ENCODE data around the gene SSH2. TPM values are rescaled to one million over a fixed set of nuclear protein-coding genes. Genes with fewer than 3 reads are reported as not detected.

The SSH2 gene
- total and polyA plus RNA-seq, 2 experiments from 2014 or later, result 8.3 to 18.9 TPM

DNA sequence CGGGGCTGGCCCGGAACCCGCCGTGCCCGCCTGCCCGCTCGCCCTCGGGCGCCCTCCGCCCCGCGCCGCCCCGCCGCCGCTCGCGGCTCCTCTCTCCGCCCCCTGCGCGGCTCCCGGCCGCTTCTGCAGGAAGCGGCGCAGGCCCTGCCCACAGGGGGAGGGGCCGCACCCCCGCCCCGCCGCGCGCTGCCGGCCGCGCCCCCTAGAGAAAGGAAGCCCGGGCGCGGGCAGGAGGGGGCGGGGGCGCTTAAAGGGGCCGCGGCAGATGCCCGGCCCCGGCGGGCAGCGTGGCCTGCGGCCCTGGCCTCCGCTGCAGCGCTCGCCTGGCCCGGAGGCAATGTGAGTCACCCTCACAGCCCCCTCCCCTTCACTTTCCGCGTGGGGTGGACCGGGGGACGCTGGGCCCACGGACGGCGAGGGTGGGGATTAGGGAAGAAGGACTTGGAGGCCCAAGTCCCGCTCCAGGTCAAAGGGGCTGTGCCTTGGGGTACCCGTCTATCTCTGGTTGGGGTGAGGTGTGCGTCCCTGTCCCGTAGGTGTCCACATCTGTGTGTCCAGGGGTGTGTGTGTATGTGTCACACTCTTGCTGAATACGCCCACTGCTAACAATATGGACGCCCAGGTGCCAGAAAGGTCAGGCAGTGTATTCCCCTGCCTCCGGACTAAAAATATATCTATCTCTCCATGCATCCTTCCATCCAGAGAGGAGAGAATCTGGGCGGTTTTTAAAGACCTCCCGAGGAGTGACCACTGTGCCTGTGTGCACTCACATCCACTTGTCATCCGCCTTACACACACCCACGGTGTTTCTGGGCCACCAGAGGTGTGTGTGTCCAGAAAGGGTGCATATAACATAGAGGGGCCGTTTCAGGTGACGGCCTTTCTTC, 340.3 kb downstream of the SSH2 start, which contains the start of gene GIT1:
TSS of gene GIT1 (minus strand) at position 125 of the 887 bp plus-strand sequence. CDS start 270 bp downstream, outside the sequence.
- WGBS, 2 experiments (ENCODE audit: low coverage in 1 of 2, low lambda C conversion rate in 2 of 2, missing lambda C conversion rate in 2 of 2), result 9 to 11% methylated on average over 32 to 35 of the region's 70 CpGs
- DNase-seq, result peak; percentile 96
- peak within 1 kb of the TSS; percentile 79 for H2AFZ ChIP-seq

DNA sequence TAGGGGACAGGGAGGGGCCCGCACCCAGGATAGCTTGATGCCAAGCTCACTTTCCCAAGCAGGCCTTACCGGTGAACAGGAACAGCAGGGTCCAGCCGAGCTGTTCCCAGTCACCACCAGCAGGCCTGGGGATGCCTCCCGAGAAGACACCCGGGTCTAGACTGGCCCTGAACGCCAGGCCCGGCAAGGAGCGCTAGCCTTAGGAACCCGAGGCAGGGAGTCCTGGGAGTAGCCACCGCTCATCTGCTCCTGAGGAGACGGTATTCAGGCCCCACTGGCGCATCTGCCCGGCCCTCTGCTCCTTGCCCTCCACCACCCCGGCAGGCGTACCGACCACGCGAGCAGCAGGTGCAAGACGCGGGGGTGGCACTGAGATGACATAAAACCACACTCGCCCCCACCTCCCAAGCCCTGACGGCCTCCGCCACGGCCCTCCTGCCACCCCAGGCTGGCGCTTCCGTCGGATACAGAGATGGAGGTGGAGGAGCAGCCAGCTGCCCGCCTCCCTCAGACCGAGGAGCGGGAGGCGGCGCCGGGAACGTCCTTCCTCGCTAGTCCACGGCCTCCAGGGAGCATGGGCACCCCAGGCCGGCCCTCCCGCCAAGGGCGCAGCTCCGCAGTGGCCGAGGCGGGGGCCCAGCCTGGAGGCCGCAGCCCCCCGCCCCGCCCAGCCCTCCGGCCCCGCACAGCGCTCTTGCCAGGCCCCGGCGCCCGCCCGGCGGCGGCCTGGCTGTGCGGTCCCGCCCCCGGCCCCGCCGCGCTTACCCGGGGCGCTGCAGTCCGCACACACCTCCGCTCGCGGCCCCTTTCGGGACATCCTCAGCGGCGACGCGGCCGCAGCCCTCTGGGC, 341.2 kb downstream of the SSH2 start:
- no peaks in the 10 kb centered on the region for H3K9me3 ChIP-seq (ENCODE audit: low read depth)
- H3K79me2 ChIP-seq (ENCODE audit: insufficient read depth), result peaks cover 51% of the 10 kb centered on the region
- WGBS, 2 experiments (ENCODE audit: low coverage in 1 of 2, low lambda C conversion rate in 2 of 2, missing lambda C conversion rate in 2 of 2), result 0% methylated on average over 23 to 30 of the region's 72 CpGs
- H3K27ac ChIP-seq, result peak overlapping the region; percentile 56
- H3K4me1 ChIP-seq (ENCODE audit: insufficient read depth), result peaks cover 30% of the 10 kb centered on the region
- H2AFZ ChIP-seq, result peak overlapping the region; percentile 54
- H3K4me3 ChIP-seq, result peak overlapping the region; percentile 94
- peaks cover 3% of the 10 kb centered on the region; the same call in 1 of the 2 replicates for H4K20me1 ChIP-seq (ENCODE audit: insufficient read depth)
- no peaks in the 10 kb centered on the region for H3K27me3 ChIP-seq (replicated peaks; ENCODE audit: insufficient read depth)
- H3K36me3 ChIP-seq (ENCODE audit: low read depth), result no peaks in the 10 kb centered on the region
- DNase-seq, result peak; percentile 69
- no peaks in the 10 kb centered on the region for H3K9me2 ChIP-seq (ENCODE audit: insufficient read depth)
- in situ Hi-C loops (cut with MboI), result no loop called here
- peaks cover 15% of the 10 kb centered on the region; the same call in 1 of the 2 replicates for H3F3A ChIP-seq (ENCODE audit: insufficient read depth)
- peak overlapping the region; percentile 95 for H3K4me2 ChIP-seq (ENCODE audit: unreplicated experiment)
- H3K9ac ChIP-seq, result peak overlapping the region; percentile 81
- TF ChIP-seq EZH2phosphoT487 (IDR thresholded peaks at IDR 0.05; ENCODE audit: insufficient read depth, low read depth), result no peak
- TF ChIP-seq EZH2 (IDR thresholded peaks at IDR 0.05; ENCODE audit: insufficient read depth, poor library complexity, severe bottlenecking), result no peak

More for the DNA sequence above, 340.3 kb downstream of the SSH2 start, which contains the start of gene GIT1:
- H3F3A ChIP-seq (ENCODE audit: insufficient read depth), result peaks cover 16% of the 10 kb centered on the region; the same call in 1 of the 2 replicates
- no peaks in the 10 kb centered on the region for H3K9me3 ChIP-seq (ENCODE audit: low read depth)
- peak within 1 kb of the TSS; percentile 56 for H3K27ac ChIP-seq
- H3K4me2 ChIP-seq (ENCODE audit: unreplicated experiment), result peak within 1 kb of the TSS; percentile 95
- peaks cover 30% of the 10 kb centered on the region for H3K4me1 ChIP-seq (ENCODE audit: insufficient read depth)
- in situ Hi-C loops (cut with MboI), result no loop called here
- H3K79me2 ChIP-seq (ENCODE audit: insufficient read depth), result peaks cover 41% of the 10 kb centered on the region
- peak within 1 kb of the TSS; percentile 94 for H3K4me3 ChIP-seq
- no peak for TF ChIP-seq EZH2phosphoT487 (IDR thresholded peaks at IDR 0.05; ENCODE audit: insufficient read depth, low read depth)
- TF ChIP-seq EZH2 (IDR thresholded peaks at IDR 0.05; ENCODE audit: insufficient read depth, poor library complexity, severe bottlenecking), result no peak
- no peaks in the 10 kb centered on the region for H3K36me3 ChIP-seq (ENCODE audit: low read depth)
- no peaks in the 10 kb centered on the region for H3K9me2 ChIP-seq (ENCODE audit: insufficient read depth)
- no peaks in the 10 kb centered on the region for H4K20me1 ChIP-seq (ENCODE audit: insufficient read depth)
- H3K27me3 ChIP-seq (replicated peaks; ENCODE audit: insufficient read depth), result no peaks in the 10 kb centered on the region
- H3K9ac ChIP-seq, result peak within 1 kb of the TSS; percentile 81

DNA sequence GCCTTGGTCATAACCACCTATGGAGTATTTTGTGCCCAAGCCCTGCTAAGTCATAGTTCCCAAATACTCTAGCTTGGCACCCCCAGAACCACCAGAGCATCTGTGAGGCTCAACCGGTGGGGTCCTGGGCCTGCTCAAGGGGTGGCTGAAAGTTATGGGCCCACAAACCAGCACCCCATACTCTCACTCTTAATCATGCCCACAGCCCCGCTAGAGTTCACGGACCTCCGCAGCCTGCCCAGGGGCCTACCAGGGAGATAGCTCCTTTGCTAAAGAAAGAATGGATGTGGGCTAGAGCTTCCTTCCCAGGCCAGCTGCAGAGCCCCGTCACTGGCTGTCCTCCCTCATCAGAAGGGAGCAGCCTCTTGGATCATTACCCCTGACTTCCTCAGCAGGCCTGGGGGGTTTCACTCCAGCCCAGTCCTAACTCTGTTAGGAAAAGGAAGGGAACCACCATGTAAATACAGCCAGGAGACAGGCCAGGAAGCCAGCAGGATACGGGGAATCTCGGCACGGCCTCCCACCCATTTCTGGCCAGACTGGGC, 341.9 kb downstream of the SSH2 start:
- WGBS, 2 experiments (ENCODE audit: low coverage in 1 of 2, low lambda C conversion rate in 2 of 2, missing lambda C conversion rate in 2 of 2), result 8 to 12% methylated on average over 8 of the region's 8 CpGs
- H3K27me3 ChIP-seq (replicated peaks; ENCODE audit: insufficient read depth), result no peaks in the 10 kb centered on the region
- H3K4me2 ChIP-seq (ENCODE audit: unreplicated experiment), result peak overlapping the region; percentile 95
- H3K4me3 ChIP-seq, result peak overlapping the region; percentile 94
- peaks cover 3% of the 10 kb centered on the region; the same call in 1 of the 2 replicates for H4K20me1 ChIP-seq (ENCODE audit: insufficient read depth)
- H2AFZ ChIP-seq, result peak overlapping the region; percentile 54
- in situ Hi-C loops (cut with MboI), result no loop called here
- no peak for TF ChIP-seq EZH2phosphoT487 (IDR thresholded peaks at IDR 0.05; ENCODE audit: insufficient read depth, low read depth)
- no peak for TF ChIP-seq EZH2 (IDR thresholded peaks at IDR 0.05; ENCODE audit: insufficient read depth, poor library complexity, severe bottlenecking)
- peak overlapping the region; percentile 81 for H3K9ac ChIP-seq
- peak; percentile 47 for DNase-seq
- H3K4me1 ChIP-seq (ENCODE audit: insufficient read depth), result peaks cover 30% of the 10 kb centered on the region
- peak overlapping the region; percentile 56 for H3K27ac ChIP-seq
- H3F3A ChIP-seq (ENCODE audit: insufficient read depth), result peaks cover 15% of the 10 kb centered on the region; the same call in 1 of the 2 replicates
- H3K9me2 ChIP-seq (ENCODE audit: insufficient read depth), result no peaks in the 10 kb centered on the region
- H3K79me2 ChIP-seq (ENCODE audit: insufficient read depth), result peaks cover 58% of the 10 kb centered on the region
- no peaks in the 10 kb centered on the region for H3K9me3 ChIP-seq (ENCODE audit: low read depth)
- H3K36me3 ChIP-seq (ENCODE audit: low read depth), result no peaks in the 10 kb centered on the region

DNA sequence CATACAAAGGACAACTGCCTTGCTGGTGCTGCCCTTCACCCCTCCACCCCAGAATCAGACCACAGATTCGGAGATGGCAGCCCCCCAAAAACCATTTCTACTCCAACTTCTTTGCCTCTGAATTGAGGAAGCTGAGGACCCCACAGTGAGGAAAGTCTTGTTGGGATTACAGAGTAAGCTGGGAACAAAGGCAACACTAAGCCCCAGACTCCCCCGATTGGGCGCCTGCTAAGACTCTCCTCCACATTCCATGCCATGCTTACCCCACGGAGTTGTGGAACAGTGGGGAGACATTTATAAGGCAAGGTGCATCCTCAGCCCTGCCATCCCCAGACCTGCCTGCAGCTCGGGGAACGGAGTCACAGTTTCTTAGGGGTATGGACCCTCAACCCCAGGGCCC, 342.4 kb downstream of the SSH2 start:
- Histone ChIP-seq H3K4me1 (ENCODE audit: insufficient read depth) (peaks cover 29% of the 10 kb centered on the region), H3F3A (ENCODE audit: insufficient read depth) (peaks cover 13% of the 10 kb centered on the region; the same call in 1 of the 2 replicates), H3K9me2 (ENCODE audit: insufficient read depth) (no peaks in the 10 kb centered on the region), H2AFZ (no peak overlapping the region), H3K27ac (peak overlapping the region; percentile 56), H4K20me1 (ENCODE audit: insufficient read depth) (peaks cover 3% of the 10 kb centered on the region; the same call in 1 of the 2 replicates), H3K4me2 (ENCODE audit: unreplicated experiment) (peak overlapping the region; percentile 95), H3K79me2 (ENCODE audit: insufficient read depth) (peaks cover 63% of the 10 kb centered on the region), H3K27me3 (replicated peaks; ENCODE audit: insufficient read depth) (no peaks in the 10 kb centered on the region), H3K4me3 (peak overlapping the region; percentile 94), H3K9ac (peak overlapping the region; percentile 81), H3K36me3 (ENCODE audit: low read depth) (no peaks in the 10 kb centered on the region), H3K9me3 (ENCODE audit: low read depth) (no peaks in the 10 kb centered on the region)
- in situ Hi-C loops (cut with MboI), result no loop called here
- DNase-seq, result no peak
- 73% methylated on average over 6 of the region's 6 CpGs for WGBS, 2 experiments (ENCODE audit: low coverage in 1 of 2, low lambda C conversion rate in 2 of 2, missing lambda C conversion rate in 2 of 2)
- TF ChIP-seq EZH2phosphoT487 (IDR thresholded peaks at IDR 0.05; ENCODE audit: insufficient read depth, low read depth) (no peak), EZH2 (IDR thresholded peaks at IDR 0.05; ENCODE audit: insufficient read depth, poor library complexity, severe bottlenecking) (no peak)

Data from GM23248 (cell line).